ENCODE data around the gene CDC14A. TPM values are rescaled to one million over a fixed set of nuclear protein-coding genes. Genes with fewer than 3 reads are reported as not detected.

Gene CDC14A
- total RNA-seq, 1 donor from 2014 or later: 6.3 TPM

- Mint-ChIP-seq H3K27ac (ENCODE audit: unreplicated experiment) (no peak overlapping the region), H3K36me3 (ENCODE audit: low read depth, unreplicated experiment) (peaks cover 1% of the 10 kb centered on the region), H3K4me1 (ENCODE audit: low read depth, unreplicated experiment) (no peaks in the 10 kb centered on the region), H3K27me3 (ENCODE audit: low read depth, unreplicated experiment) (peaks cover 22% of the 10 kb centered on the region), H3K4me3 (ENCODE audit: unreplicated experiment) (no peak overlapping the region), H3K9me3 (ENCODE audit: unreplicated experiment) (no peaks in the 10 kb centered on the region)
- TF ChIP-seq CTCF (IDR thresholded peaks at IDR 0.05; ENCODE audit: insufficient read depth, low read depth, low read length): no peak
- no peak for TF ChIP-seq EZH2 (IDR thresholded peaks at IDR 0.05; ENCODE audit: insufficient read depth, low read length)
- no peak overlapping the region for H3K9ac ChIP-seq (ENCODE audit: low read length)
- H3K4me2 ChIP-seq (ENCODE audit: low read length): no peak overlapping the region
- H3K27me3 ChIP-seq (ENCODE audit: insufficient read depth, low read length): peaks cover 9% of the 10 kb centered on the region
- H3K79me2 ChIP-seq (ENCODE audit: insufficient read depth, low read length): no peaks in the 10 kb centered on the region
- no peak overlapping the region for H3K27ac ChIP-seq (ENCODE audit: low read depth, low read length)
- no peaks in the 10 kb centered on the region for H3K36me3 ChIP-seq (ENCODE audit: insufficient read depth, low read length)
- H3K4me3 ChIP-seq (ENCODE audit: insufficient read depth, low read depth, low read length): no peak overlapping the region
- no peak for DNase-seq (ENCODE audit: low read depth)
- no peaks in the 10 kb centered on the region for H3K4me1 ChIP-seq (ENCODE audit: insufficient read depth, low read length)
- H4K20me1 ChIP-seq (ENCODE audit: insufficient read depth, low read length): no peaks in the 10 kb centered on the region
- no peaks in the 10 kb centered on the region for H3K9me3 ChIP-seq (ENCODE audit: insufficient read depth, low read depth, low read length)
- no peak overlapping the region for H2AFZ ChIP-seq (ENCODE audit: low read depth, low read length)
- no peak for FAIRE-seq
Measured at GRCh38 chr1:100544791-100545190, 192.5 kb downstream of the CDC14A start.

DNA sequence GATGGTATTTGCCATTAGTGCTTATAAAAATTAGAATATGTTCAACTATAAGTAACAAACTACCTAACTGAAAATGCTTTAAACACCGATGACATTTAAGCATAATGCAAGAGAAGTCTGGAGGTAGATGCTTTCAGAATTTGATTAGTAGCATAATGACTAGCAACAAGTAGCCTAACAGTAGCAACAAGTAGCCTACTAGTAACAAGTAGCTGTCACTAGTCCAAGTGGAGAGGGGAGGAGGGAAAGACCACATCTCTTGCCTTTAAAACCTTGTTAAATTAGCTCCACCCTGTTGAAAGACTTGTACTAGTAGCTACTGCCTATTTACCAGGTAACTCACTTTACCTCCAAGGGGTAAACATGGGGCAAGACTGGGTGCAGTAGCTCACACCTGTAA lies 193.5 kb downstream of the CDC14A start:
- no peaks in the 10 kb centered on the region for H3K36me3 ChIP-seq (ENCODE audit: insufficient read depth, low read length)
- peaks cover 14% of the 10 kb centered on the region for H3K27me3 Mint-ChIP-seq (ENCODE audit: low read depth, unreplicated experiment)
- FAIRE-seq: no peak

More for the DNA sequence above, 193.5 kb downstream of the CDC14A start:
- Histone ChIP-seq H3K27me3 (ENCODE audit: insufficient read depth, low read length) (peaks cover 3% of the 10 kb centered on the region), H3K79me2 (ENCODE audit: insufficient read depth, low read length) (no peaks in the 10 kb centered on the region), H3K4me1 (ENCODE audit: insufficient read depth, low read length) (no peaks in the 10 kb centered on the region), H3K9ac (ENCODE audit: low read length) (no peak overlapping the region), H3K27ac (ENCODE audit: low read depth, low read length) (no peak overlapping the region), H3K9me3 (ENCODE audit: insufficient read depth, low read depth, low read length) (no peaks in the 10 kb centered on the region), H3K4me3 (ENCODE audit: insufficient read depth, low read depth, low read length) (no peak overlapping the region), H4K20me1 (ENCODE audit: insufficient read depth, low read length) (no peaks in the 10 kb centered on the region), H3K4me2 (ENCODE audit: low read length) (no peak overlapping the region), H2AFZ (ENCODE audit: low read depth, low read length) (no peak overlapping the region)
- Mint-ChIP-seq H3K36me3 (ENCODE audit: low read depth, unreplicated experiment) (peaks cover 1% of the 10 kb centered on the region), H3K9me3 (ENCODE audit: unreplicated experiment) (peaks cover 7% of the 10 kb centered on the region), H3K4me3 (ENCODE audit: unreplicated experiment) (no peak overlapping the region), H3K4me1 (ENCODE audit: low read depth, unreplicated experiment) (no peaks in the 10 kb centered on the region), H3K27ac (ENCODE audit: unreplicated experiment) (no peak overlapping the region)
- no peak for TF ChIP-seq EZH2 (IDR thresholded peaks at IDR 0.05; ENCODE audit: insufficient read depth, low read length)
- no peak for TF ChIP-seq CTCF (IDR thresholded peaks at IDR 0.05; ENCODE audit: insufficient read depth, low read depth, low read length)
- DNase-seq (ENCODE audit: low read depth): no peak

All from astrocyte (in vitro differentiated cells and primary cell).